Measurements from ENCODE around the gene CYYR1. TPM values are rescaled to one million over a fixed set of nuclear protein-coding genes. Genes with fewer than 3 reads are reported as not detected.

The CYYR1 gene
- total RNA-seq, 1 experiment from 2014 or later: not detected

DNA sequence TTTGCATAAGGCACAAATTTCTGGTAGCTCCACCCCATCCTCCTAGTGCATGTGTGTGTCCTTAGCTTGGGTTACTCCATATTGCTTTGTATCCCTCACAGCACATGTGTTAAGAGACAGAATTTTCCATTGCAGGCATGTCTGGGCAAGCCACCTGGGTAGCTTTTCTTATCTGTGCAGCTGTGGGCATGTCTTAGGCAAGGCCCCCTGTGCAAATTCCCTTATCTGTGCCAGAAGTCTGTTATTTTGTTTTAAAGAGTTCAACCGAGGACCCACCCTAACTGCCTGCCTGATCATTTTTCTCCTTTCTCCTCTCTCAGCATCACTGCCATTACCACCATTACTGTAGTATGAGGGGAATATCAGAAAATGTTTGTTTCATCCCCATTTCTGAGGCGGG lies 131.9 kb downstream of the CYYR1 start:
- TF ChIP-seq, protein P1, sequence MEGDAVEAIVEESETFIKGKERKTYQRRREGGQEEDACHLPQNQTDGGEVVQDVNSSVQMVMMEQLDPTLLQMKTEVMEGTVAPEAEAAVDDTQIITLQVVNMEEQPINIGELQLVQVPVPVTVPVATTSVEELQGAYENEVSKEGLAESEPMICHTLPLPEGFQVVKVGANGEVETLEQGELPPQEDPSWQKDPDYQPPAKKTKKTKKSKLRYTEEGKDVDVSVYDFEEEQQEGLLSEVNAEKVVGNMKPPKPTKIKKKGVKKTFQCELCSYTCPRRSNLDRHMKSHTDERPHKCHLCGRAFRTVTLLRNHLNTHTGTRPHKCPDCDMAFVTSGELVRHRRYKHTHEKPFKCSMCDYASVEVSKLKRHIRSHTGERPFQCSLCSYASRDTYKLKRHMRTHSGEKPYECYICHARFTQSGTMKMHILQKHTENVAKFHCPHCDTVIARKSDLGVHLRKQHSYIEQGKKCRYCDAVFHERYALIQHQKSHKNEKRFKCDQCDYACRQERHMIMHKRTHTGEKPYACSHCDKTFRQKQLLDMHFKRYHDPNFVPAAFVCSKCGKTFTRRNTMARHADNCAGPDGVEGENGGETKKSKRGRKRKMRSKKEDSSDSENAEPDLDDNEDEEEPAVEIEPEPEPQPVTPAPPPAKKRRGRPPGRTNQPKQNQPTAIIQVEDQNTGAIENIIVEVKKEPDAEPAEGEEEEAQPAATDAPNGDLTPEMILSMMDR (IDR thresholded peaks at IDR 0.05; ENCODE audit: insufficient read depth in 1 of 2, low read depth in 1 of 2, low read length in 1 of 2, severe bottlenecking in 1 of 2, unreplicated experiment in 1 of 2): no peak
- no peak overlapping the region for H3K27ac Mint-ChIP-seq (ENCODE audit: unreplicated experiment)
- intact Hi-C loops (cut with micrococcal nuclease; ENCODE audit: unreplicated experiment): no loop called here
- no peak for DNase-seq
- H3K4me3 Mint-ChIP-seq (ENCODE audit: unreplicated experiment): no peak overlapping the region
- BruUV-seq (replicated peaks): no TSS peak
- no peaks in the 10 kb centered on the region for H3K36me3 Mint-ChIP-seq (ENCODE audit: insufficient read depth, unreplicated experiment)
- H3K9me3 Mint-ChIP-seq (ENCODE audit: unreplicated experiment): no peaks in the 10 kb centered on the region
- ChIA-PET CTCF (no interaction called here), POLR2A (no interaction called here)
- no peaks in the 10 kb centered on the region for H3K4me1 Mint-ChIP-seq (ENCODE audit: low read depth, unreplicated experiment)
- H3K36me3 ChIP-seq (ENCODE audit: control insufficient read depth, insufficient read depth, low read length): no peaks in the 10 kb centered on the region
- no peaks in the 10 kb centered on the region for H3K4me1 ChIP-seq
- H3K4me3 ChIP-seq (ENCODE audit: low read depth, low read length): no peak overlapping the region
- H3K9me3 ChIP-seq: no peaks in the 10 kb centered on the region
- H3K27me3 ChIP-seq (replicated peaks; ENCODE audit: control insufficient read depth, insufficient read depth, low read length): no peaks in the 10 kb centered on the region
- H3K27me3 Mint-ChIP-seq (ENCODE audit: insufficient read depth, unreplicated experiment): peaks cover 4% of the 10 kb centered on the region

DNA sequence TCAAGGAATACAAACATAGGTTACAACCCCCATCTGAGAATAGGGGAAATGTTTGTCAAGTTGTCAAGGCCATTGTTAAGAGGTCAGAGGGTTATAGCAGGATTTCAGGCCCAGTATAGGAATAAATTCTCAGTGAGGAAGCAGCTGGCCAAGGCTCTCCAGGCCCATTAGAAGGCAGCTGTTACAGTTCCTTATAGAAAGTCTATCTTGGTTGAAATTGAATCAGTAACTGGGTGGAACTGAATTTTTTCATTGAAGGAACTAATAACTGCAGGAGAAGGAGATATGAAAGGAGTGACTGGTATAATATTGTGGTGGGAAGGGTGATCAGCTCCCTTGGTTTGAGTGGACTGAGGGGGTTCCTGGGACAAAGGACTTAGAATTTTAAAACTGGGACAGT lies 134.1 kb downstream of the CYYR1 start:
- Mint-ChIP-seq H3K4me3 (ENCODE audit: unreplicated experiment) (no peak overlapping the region), H3K36me3 (ENCODE audit: insufficient read depth, unreplicated experiment) (no peaks in the 10 kb centered on the region), H3K27me3 (ENCODE audit: insufficient read depth, unreplicated experiment) (peaks cover 4% of the 10 kb centered on the region), H3K9me3 (ENCODE audit: unreplicated experiment) (no peaks in the 10 kb centered on the region), H3K27ac (ENCODE audit: unreplicated experiment) (no peak overlapping the region), H3K4me1 (ENCODE audit: low read depth, unreplicated experiment) (no peaks in the 10 kb centered on the region)
- CTCF ChIA-PET: no interaction called here
- POLR2A ChIA-PET: no interaction called here
- Histone ChIP-seq H3K4me3 (ENCODE audit: low read depth, low read length) (no peak overlapping the region), H3K4me1 (no peaks in the 10 kb centered on the region), H3K36me3 (ENCODE audit: control insufficient read depth, insufficient read depth, low read length) (no peaks in the 10 kb centered on the region), H3K9me3 (no peaks in the 10 kb centered on the region), H3K27me3 (replicated peaks; ENCODE audit: control insufficient read depth, insufficient read depth, low read length) (no peaks in the 10 kb centered on the region)
- no TSS peak for BruUV-seq (replicated peaks)
- no peak for DNase-seq
- intact Hi-C loops (cut with micrococcal nuclease; ENCODE audit: unreplicated experiment): no loop called here
- TF ChIP-seq, protein P1 (IDR thresholded peaks at IDR 0.05; ENCODE audit: insufficient read depth in 1 of 2, low read depth in 1 of 2, low read length in 1 of 2, severe bottlenecking in 1 of 2, unreplicated experiment in 1 of 2): no peak

DNA sequence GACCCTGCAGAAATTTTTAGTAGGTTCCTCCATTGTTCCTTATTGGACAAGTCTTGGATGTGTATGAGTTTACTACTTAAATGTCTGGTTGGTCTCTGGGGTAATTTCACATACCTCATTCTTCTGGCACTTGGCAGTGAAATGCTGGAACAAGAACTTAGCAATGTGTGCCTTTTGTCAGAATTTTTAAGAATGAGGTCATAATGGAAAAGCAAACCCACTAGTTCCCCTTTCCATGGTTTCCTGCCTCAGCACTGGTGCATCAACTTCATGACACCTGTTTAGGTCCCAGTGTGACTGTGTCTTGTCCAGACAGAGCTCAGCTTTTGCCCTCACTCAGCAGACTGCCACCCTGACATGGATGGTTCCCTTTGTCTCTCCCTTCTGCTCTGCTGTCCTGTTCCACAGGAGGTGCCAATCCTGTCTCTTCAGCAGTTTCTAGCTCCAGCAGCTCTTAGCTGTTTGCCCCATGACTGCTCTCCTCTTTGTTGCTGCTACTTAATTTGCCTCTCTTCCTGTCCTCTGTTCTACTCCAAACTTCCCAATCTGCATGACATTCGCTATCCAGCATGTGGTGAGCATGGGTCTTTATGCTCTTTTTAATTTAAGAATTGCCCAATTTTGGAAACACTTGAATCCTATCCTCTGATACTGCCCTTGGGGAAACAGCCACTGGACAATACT lies 135.6 kb downstream of the CYYR1 start:
- H3K4me3 Mint-ChIP-seq (ENCODE audit: unreplicated experiment): no peak overlapping the region
- Histone ChIP-seq H3K36me3 (ENCODE audit: control insufficient read depth, insufficient read depth, low read length) (no peaks in the 10 kb centered on the region), H3K9me3 (no peaks in the 10 kb centered on the region), H3K27me3 (replicated peaks; ENCODE audit: control insufficient read depth, insufficient read depth, low read length) (no peaks in the 10 kb centered on the region), H3K4me3 (ENCODE audit: low read depth, low read length) (no peak overlapping the region), H3K4me1 (no peaks in the 10 kb centered on the region)
- no peaks in the 10 kb centered on the region for H3K36me3 Mint-ChIP-seq (ENCODE audit: insufficient read depth, unreplicated experiment)
- DNase-seq: no peak
- H3K4me1 Mint-ChIP-seq (ENCODE audit: low read depth, unreplicated experiment): no peaks in the 10 kb centered on the region
- POLR2A ChIA-PET: no interaction called here
- H3K9me3 Mint-ChIP-seq (ENCODE audit: unreplicated experiment): no peaks in the 10 kb centered on the region
- TF ChIP-seq, protein P1 (IDR thresholded peaks at IDR 0.05; ENCODE audit: insufficient read depth in 1 of 2, low read depth in 1 of 2, low read length in 1 of 2, severe bottlenecking in 1 of 2, unreplicated experiment in 1 of 2): no peak
- peaks cover 4% of the 10 kb centered on the region for H3K27me3 Mint-ChIP-seq (ENCODE audit: insufficient read depth, unreplicated experiment)
- intact Hi-C loops (cut with micrococcal nuclease; ENCODE audit: unreplicated experiment): no loop called here
- no TSS peak for BruUV-seq (replicated peaks)
- CTCF ChIA-PET: no interaction called here
- H3K27ac Mint-ChIP-seq (ENCODE audit: unreplicated experiment): no peak overlapping the region
